GM23338 (cell line): ENCODE measurements around the gene EIF4G3. TPM values are rescaled to one million over a fixed set of nuclear protein-coding genes. Genes with fewer than 3 reads are reported as not detected.

Source experiments
- ATAC-seq: fragments of 200-7000 bp; cut with Tn5 transposase; 3 replicates; pipeline ENCODE4 v1.9.1; 2020
- DNase-seq: peaks from one replicate; pipeline ENCODE4 v3.0.0-alpha.2; 2015; ENCODE audit warnings: low spot score
- H2AFZ ChIP-seq: fragments of 200-600 bp; sonication (generic); 2 replicates; pipeline ENCODE4 v1.8.0; 2016; ENCODE audit warnings: antibody characterized with exemption, mild to moderate bottlenecking, moderate library complexity
- H3F3A ChIP-seq: fragments of 200-600 bp; sonication (generic); replicated peaks from 2 replicates; pipeline ENCODE4 v1.8.0; 2017; ENCODE audit warnings: antibody characterized with exemption, mixed run types, low read depth
- H3K27ac ChIP-seq: fragments of 200-600 bp; sonication (generic); 2 replicates; pipeline ENCODE4 v1.6.1; 2016; ENCODE audit warnings: low read depth
- H3K27me3 ChIP-seq: fragments of 200-600 bp; sonication (generic); 2 replicates; pipeline ENCODE4 v1.8.0; 2016; ENCODE audit warnings: mild to moderate bottlenecking, mixed run types, moderate library complexity; ENCODE audit not compliant: insufficient read depth
- H3K36me3 ChIP-seq: fragments of 200-600 bp; sonication (generic); 2 replicates; pipeline ENCODE4 v1.8.0; 2016; ENCODE audit warnings: mild to moderate bottlenecking; ENCODE audit not compliant: insufficient read depth
- H3K4me1 ChIP-seq: fragments of 200-600 bp; sonication (generic); 2 replicates; pipeline ENCODE4 v1.8.0; 2016; ENCODE audit warnings: mild to moderate bottlenecking, moderate library complexity; ENCODE audit not compliant: insufficient read depth
- H3K4me2 ChIP-seq: fragments of 200-600 bp; sonication (generic); 2 replicates; pipeline ENCODE4 v1.7.1; 2017; ENCODE audit warnings: mixed run types
- H3K4me3 ChIP-seq: fragments of 200-600 bp; sonication (generic); 2 replicates; pipeline ENCODE4 v1.6.1; 2016; ENCODE audit warnings: mixed run types
- H3K79me2 ChIP-seq: fragments of 200-600 bp; sonication (generic); replicated peaks from 2 replicates; pipeline ENCODE4 v1.8.0; 2017; ENCODE audit warnings: mild to moderate bottlenecking; ENCODE audit not compliant: insufficient read depth
- H3K9me2 ChIP-seq: fragments of 200-600 bp; sonication (generic); 2 replicates; pipeline ENCODE4 v1.8.0; 2017; ENCODE audit not compliant: insufficient read depth
- H4K20me1 ChIP-seq: fragments of 200-600 bp; sonication (generic); replicated peaks from 2 replicates; pipeline ENCODE4 v1.8.0; 2017; ENCODE audit warnings: mild to moderate bottlenecking; ENCODE audit not compliant: insufficient read depth
- H3K27ac Mint-ChIP-seq: 2 replicates; pipeline ENCODE4 v1.8.0; 2020; ENCODE audit warnings: inconsistent platforms, mild to moderate bottlenecking, moderate library complexity, mixed read lengths
- H3K27me3 Mint-ChIP-seq: 3 replicates; pipeline ENCODE4 v1.8.0; 2022; ENCODE audit warnings: low read depth, mild to moderate bottlenecking, moderate library complexity, mixed read lengths, inconsistent platforms; ENCODE audit not compliant: insufficient read depth, poor library complexity
- H3K36me3 Mint-ChIP-seq: 3 replicates; pipeline ENCODE4 v1.8.0; 2021; ENCODE audit warnings: low read depth, mild to moderate bottlenecking, inconsistent platforms, moderate library complexity, mixed read lengths
- H3K4me1 Mint-ChIP-seq: 3 replicates; pipeline ENCODE4 v1.8.0; 2020; ENCODE audit warnings: mild to moderate bottlenecking, inconsistent platforms, mixed read lengths
- H3K4me3 Mint-ChIP-seq: 3 replicates; pipeline ENCODE4 v1.8.0; 2021; ENCODE audit warnings: moderate library complexity, mild to moderate bottlenecking, inconsistent platforms, mixed read lengths
- H3K9me3 Mint-ChIP-seq: 3 replicates; pipeline ENCODE4 v1.8.0; 2020; ENCODE audit warnings: moderate library complexity, mild to moderate bottlenecking, inconsistent platforms, mixed read lengths
- CREB1 ChIP-seq: fragments of 250-450 bp; sonication (Bioruptor Pico); IDR thresholded peaks from 2 replicates; pipeline ENCODE4 v1.5.0; 2020; ENCODE audit warnings: low read depth, mild to moderate bottlenecking, moderate library complexity
- EZH2 ChIP-seq: fragments of 200-600 bp; sonication (generic); IDR thresholded peaks from one replicate; pipeline ENCODE4 v1.8.0; 2017; ENCODE audit warnings: antibody characterized with exemption, mild to moderate bottlenecking, low read depth; ENCODE audit not compliant: unreplicated experiment
- EZH2phosphoT487 ChIP-seq: fragments of 200-600 bp; sonication (generic); IDR thresholded peaks from one replicate; pipeline ENCODE4 v1.8.1; 2018; ENCODE audit warnings: antibody characterized with exemption; ENCODE audit not compliant: unreplicated experiment
- JUNB ChIP-seq: IDR thresholded peaks from one replicate; pipeline ENCODE4 v1.6.1; 2016; ENCODE audit warnings: antibody characterized with exemption; ENCODE audit not compliant: unreplicated experiment
- NANOG ChIP-seq: IDR thresholded peaks from 2 replicates; pipeline ENCODE4 v1.6.1; 2016; ENCODE audit warnings: antibody characterized with exemption, borderline replicate concordance
- POLR2AphosphoS5 ChIP-seq: IDR thresholded peaks from 2 replicates; pipeline ENCODE4 v1.6.1; 2016; ENCODE audit warnings: antibody characterized with exemption, low read depth
- STAT1 ChIP-seq: IDR thresholded peaks from one replicate; pipeline ENCODE4 v1.6.1; 2016; ENCODE audit warnings: antibody characterized with exemption; ENCODE audit not compliant: unreplicated experiment
- ZNF114 ChIP-seq: fragments of 250-450 bp; sonication (Bioruptor Pico); IDR thresholded peaks from 2 replicates; pipeline ENCODE4 v1.5.0; 2020; ENCODE audit warnings: mild to moderate bottlenecking, moderate library complexity
- ZNF331 ChIP-seq: fragments of 250-450 bp; sonication (Bioruptor Pico); IDR thresholded peaks from 2 replicates; pipeline ENCODE4 v1.5.0; 2020; ENCODE audit warnings: low read depth, mild to moderate bottlenecking, moderate library complexity
- polyA plus RNA-seq: library from polyadenylated mRNA; unstranded; fragments of >200 nt; fragmentation: Nextera tagmentation; extraction: Ambion mirVana; gene quantifications from 2 replicates; pipeline ENCODE4 v1.2.1, GENCODE V29; 2016
- total RNA-seq: library from RNA; depleted of rRNA; stranded (reverse); fragments of >200 nt; shearing (Covaris generic); gene quantifications from 2 replicates; pipeline ENCODE4 v1.2.3, GENCODE V29; 2014
- TF ChIP-seq, protein P1 (sequence below): fragments of 250-450 bp; sonication (Bioruptor Pico); IDR thresholded peaks from 2 replicates; pipeline ENCODE4 v1.5.0; 2020; ENCODE audit warnings: mild to moderate bottlenecking, moderate library complexity
- TF ChIP-seq, protein P2 (sequence below): IDR thresholded peaks from 2 replicates; pipeline ENCODE4 v1.6.1; 2016; ENCODE audit warnings: antibody characterized with exemption
- TF ChIP-seq, protein P3 (sequence below), 2 experiments: fragments of 200-600 bp in 1 of 2; sonication (generic) in 1 of 2; conservative IDR thresholded peaks; 2 replicates each; pipeline versions ENCODE4 v1.5.1 to v1.6.1; 2016 to 2017; ENCODE audit warnings: antibody characterized with exemption in 2 of 2, low read depth in 2 of 2, mild to moderate bottlenecking in 2 of 2, moderate library complexity in 1 of 2
- TF ChIP-seq, protein P4 (sequence below): IDR thresholded peaks from one replicate; pipeline ENCODE4 v1.6.1; 2018; ENCODE audit warnings: antibody characterized with exemption; ENCODE audit not compliant: unreplicated experiment

Gene EIF4G3
- total and polyA plus RNA-seq, 2 experiments from 2014 or later: 37.9 to 68.1 TPM

DNA sequence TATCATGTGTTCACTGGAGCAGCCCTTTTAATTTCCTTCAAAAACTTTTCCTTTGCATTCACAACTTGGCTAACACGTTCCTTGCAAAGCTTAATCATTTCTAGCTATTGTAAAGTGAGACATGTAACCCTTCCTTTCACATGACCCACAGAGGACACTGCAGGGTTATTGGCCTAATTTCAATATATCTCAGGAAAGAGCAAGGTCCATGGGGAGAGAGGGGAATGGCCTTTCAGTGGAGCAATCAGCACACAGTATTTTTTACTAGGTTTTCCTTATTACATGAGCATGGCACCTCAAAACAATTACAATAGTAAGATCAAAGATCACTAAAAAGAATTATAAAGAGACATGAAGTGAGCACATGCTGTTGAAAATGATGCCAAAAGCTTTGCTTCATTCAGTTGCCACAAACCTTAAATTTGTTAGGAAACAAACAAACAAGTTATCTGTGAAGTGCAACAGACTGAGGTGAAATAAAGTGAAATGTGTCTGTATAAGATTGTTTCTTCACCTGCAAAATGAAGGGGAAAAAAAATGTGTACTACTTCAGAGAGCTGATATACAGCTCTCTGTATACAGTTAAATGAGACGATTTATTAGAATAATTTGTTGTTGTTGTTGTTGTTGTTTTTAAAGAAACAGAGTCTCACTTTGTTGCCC lies 61.5 kb downstream of the EIF4G3 start:
- Histone ChIP-seq H3K27ac (no peak overlapping the region), H3K27me3 (no peaks in the 10 kb centered on the region), H3F3A (no peaks in the 10 kb centered on the region), H3K4me2 (no peak overlapping the region), H3K36me3 (no peaks in the 10 kb centered on the region), H3K9me2 (no peaks in the 10 kb centered on the region), H4K20me1 (peaks cover 19% of the 10 kb centered on the region), H2AFZ (no peak overlapping the region), H3K4me1 (no peaks in the 10 kb centered on the region), H3K79me2 (peaks cover 79% of the 10 kb centered on the region), H3K4me3 (no peak overlapping the region)
- DNase-seq: no peak
- H3K9me3 Mint-ChIP-seq: no peaks in the 10 kb centered on the region
- H3K4me1 Mint-ChIP-seq: peaks cover 2% of the 10 kb centered on the region; the same call in 1 of the 3 replicates
- H3K4me3 Mint-ChIP-seq: no peak overlapping the region
- TF ChIP-seq, protein P1, sequence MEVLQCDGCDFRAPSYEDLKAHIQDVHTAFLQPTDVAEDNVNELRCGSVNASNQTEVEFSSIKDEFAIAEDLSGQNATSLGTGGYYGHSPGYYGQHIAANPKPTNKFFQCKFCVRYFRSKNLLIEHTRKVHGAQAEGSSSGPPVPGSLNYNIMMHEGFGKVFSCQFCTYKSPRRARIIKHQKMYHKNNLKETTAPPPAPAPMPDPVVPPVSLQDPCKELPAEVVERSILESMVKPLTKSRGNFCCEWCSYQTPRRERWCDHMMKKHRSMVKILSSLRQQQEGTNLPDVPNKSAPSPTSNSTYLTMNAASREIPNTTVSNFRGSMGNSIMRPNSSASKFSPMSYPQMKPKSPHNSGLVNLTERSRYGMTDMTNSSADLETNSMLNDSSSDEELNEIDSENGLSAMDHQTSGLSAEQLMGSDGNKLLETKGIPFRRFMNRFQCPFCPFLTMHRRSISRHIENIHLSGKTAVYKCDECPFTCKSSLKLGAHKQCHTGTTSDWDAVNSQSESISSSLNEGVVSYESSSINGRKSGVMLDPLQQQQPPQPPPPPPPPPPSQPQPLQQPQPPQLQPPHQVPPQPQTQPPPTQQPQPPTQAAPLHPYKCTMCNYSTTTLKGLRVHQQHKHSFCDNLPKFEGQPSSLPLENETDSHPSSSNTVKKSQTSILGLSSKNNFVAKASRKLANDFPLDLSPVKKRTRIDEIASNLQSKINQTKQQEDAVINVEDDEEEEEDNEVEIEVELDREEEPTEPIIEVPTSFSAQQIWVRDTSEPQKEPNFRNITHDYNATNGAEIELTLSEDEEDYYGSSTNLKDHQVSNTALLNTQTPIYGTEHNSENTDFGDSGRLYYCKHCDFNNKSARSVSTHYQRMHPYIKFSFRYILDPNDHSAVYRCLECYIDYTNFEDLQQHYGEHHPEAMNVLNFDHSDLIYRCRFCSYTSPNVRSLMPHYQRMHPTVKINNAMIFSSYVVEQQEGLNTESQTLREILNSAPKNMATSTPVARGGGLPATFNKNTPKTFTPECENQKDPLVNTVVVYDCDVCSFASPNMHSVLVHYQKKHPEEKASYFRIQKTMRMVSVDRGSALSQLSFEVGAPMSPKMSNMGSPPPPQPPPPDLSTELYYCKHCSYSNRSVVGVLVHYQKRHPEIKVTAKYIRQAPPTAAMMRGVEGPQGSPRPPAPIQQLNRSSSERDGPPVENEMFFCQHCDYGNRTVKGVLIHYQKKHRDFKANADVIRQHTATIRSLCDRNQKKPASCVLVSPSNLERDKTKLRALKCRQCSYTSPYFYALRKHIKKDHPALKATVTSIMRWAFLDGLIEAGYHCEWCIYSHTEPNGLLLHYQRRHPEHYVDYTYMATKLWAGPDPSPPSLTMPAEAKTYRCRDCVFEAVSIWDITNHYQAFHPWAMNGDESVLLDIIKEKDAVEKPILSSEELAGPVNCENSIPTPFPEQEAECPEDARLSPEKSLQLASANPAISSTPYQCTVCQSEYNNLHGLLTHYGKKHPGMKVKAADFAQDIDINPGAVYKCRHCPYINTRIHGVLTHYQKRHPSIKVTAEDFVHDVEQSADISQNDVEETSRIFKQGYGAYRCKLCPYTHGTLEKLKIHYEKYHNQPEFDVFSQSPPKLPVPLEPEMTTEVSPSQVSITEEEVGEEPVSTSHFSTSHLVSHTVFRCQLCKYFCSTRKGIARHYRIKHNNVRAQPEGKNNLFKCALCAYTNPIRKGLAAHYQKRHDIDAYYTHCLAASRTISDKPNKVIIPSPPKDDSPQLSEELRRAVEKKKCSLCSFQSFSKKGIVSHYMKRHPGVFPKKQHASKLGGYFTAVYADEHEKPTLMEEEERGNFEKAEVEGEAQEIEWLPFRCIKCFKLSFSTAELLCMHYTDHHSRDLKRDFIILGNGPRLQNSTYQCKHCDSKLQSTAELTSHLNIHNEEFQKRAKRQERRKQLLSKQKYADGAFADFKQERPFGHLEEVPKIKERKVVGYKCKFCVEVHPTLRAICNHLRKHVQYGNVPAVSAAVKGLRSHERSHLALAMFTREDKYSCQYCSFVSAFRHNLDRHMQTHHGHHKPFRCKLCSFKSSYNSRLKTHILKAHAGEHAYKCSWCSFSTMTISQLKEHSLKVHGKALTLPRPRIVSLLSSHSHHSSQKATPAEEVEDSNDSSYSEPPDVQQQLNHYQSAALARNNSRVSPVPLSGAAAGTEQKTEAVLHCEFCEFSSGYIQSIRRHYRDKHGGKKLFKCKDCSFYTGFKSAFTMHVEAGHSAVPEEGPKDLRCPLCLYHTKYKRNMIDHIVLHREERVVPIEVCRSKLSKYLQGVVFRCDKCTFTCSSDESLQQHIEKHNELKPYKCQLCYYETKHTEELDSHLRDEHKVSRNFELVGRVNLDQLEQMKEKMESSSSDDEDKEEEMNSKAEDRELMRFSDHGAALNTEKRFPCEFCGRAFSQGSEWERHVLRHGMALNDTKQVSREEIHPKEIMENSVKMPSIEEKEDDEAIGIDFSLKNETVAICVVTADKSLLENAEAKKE (CRISPR knock-in tag): no peak
- no peak for TF ChIP-seq NANOG
- TF ChIP-seq JUNB: no peak
- TF ChIP-seq ZNF331 (CRISPR knock-in tag): no peak
- no peak for TF ChIP-seq POLR2AphosphoS5
- no peak for TF ChIP-seq EZH2phosphoT487
- TF ChIP-seq, protein P2, sequence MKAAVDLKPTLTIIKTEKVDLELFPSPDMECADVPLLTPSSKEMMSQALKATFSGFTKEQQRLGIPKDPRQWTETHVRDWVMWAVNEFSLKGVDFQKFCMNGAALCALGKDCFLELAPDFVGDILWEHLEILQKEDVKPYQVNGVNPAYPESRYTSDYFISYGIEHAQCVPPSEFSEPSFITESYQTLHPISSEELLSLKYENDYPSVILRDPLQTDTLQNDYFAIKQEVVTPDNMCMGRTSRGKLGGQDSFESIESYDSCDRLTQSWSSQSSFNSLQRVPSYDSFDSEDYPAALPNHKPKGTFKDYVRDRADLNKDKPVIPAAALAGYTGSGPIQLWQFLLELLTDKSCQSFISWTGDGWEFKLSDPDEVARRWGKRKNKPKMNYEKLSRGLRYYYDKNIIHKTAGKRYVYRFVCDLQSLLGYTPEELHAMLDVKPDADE: no peak
- TF ChIP-seq, protein P3, sequence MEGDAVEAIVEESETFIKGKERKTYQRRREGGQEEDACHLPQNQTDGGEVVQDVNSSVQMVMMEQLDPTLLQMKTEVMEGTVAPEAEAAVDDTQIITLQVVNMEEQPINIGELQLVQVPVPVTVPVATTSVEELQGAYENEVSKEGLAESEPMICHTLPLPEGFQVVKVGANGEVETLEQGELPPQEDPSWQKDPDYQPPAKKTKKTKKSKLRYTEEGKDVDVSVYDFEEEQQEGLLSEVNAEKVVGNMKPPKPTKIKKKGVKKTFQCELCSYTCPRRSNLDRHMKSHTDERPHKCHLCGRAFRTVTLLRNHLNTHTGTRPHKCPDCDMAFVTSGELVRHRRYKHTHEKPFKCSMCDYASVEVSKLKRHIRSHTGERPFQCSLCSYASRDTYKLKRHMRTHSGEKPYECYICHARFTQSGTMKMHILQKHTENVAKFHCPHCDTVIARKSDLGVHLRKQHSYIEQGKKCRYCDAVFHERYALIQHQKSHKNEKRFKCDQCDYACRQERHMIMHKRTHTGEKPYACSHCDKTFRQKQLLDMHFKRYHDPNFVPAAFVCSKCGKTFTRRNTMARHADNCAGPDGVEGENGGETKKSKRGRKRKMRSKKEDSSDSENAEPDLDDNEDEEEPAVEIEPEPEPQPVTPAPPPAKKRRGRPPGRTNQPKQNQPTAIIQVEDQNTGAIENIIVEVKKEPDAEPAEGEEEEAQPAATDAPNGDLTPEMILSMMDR (conservative IDR thresholded peaks at IDR 0.05; ENCODE audit: low read depth in 2 of 2): no peak
- no peak for TF ChIP-seq STAT1
- no peak for TF ChIP-seq EZH2
- no peak for TF ChIP-seq CREB1 (CRISPR knock-in tag)
- TF ChIP-seq, protein P4, sequence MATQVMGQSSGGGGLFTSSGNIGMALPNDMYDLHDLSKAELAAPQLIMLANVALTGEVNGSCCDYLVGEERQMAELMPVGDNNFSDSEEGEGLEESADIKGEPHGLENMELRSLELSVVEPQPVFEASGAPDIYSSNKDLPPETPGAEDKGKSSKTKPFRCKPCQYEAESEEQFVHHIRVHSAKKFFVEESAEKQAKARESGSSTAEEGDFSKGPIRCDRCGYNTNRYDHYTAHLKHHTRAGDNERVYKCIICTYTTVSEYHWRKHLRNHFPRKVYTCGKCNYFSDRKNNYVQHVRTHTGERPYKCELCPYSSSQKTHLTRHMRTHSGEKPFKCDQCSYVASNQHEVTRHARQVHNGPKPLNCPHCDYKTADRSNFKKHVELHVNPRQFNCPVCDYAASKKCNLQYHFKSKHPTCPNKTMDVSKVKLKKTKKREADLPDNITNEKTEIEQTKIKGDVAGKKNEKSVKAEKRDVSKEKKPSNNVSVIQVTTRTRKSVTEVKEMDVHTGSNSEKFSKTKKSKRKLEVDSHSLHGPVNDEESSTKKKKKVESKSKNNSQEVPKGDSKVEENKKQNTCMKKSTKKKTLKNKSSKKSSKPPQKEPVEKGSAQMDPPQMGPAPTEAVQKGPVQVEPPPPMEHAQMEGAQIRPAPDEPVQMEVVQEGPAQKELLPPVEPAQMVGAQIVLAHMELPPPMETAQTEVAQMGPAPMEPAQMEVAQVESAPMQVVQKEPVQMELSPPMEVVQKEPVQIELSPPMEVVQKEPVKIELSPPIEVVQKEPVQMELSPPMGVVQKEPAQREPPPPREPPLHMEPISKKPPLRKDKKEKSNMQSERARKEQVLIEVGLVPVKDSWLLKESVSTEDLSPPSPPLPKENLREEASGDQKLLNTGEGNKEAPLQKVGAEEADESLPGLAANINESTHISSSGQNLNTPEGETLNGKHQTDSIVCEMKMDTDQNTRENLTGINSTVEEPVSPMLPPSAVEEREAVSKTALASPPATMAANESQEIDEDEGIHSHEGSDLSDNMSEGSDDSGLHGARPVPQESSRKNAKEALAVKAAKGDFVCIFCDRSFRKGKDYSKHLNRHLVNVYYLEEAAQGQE: no peak
- no peak for TF ChIP-seq ZNF114
- ATAC-seq: no peak
- peaks cover 4% of the 10 kb centered on the region for H3K27me3 Mint-ChIP-seq
- H3K36me3 Mint-ChIP-seq: no peaks in the 10 kb centered on the region
- 0 out of 2 replicates have a peak overlapping the region, but pooled peaks have one; percentile 18 for H3K27ac Mint-ChIP-seq
